GM12878 (cell line): Measurements from ENCODE around the gene FGR.
"Not testable (repeated sequence)": the region's sequence is repeated elsewhere in the genome, so short reads cannot be mapped to it uniquely, and the experiment has no call there.

Source experiments
- BCL11A ChIP-seq: IDR thresholded peaks from 2 replicates; pipeline ENCODE4 v1.6.1; 2011; ENCODE audit warnings: low read depth, low read length
- BCL3 ChIP-seq: IDR thresholded peaks from 2 replicates; pipeline ENCODE4 v1.6.1; 2011; ENCODE audit warnings: borderline replicate concordance, low read depth, mild to moderate bottlenecking, moderate library complexity, low read length; ENCODE audit not compliant: insufficient read depth, poor library complexity, severe bottlenecking
- CHD1 ChIP-seq: IDR thresholded peaks from 2 replicates; pipeline ENCODE4 v1.6.1; 2012; ENCODE audit warnings: low read depth, low read length, improper control_type of control experiment
- CTCF ChIP-seq, 3 experiments: IDR thresholded peaks in 2 of 3; conservative IDR thresholded peaks in 1 of 3; 2 replicates each; pipeline ENCODE4 v1.5.1; 2011; ENCODE audit warnings: low read depth in 3 of 3, low read length in 3 of 3, mild to moderate bottlenecking in 3 of 3, control low read depth in 2 of 3, moderate library complexity in 2 of 3, inconsistent platforms in 1 of 3, mixed read lengths in 1 of 3; ENCODE audit not compliant: control insufficient read depth in 2 of 3, insufficient read depth in 1 of 3; ENCODE audit errors: extremely low read depth in 1 of 3
- E4F1 ChIP-seq: fragments of 450-650 bp; IDR thresholded peaks from 2 replicates; pipeline ENCODE4 v1.6.1; 2018; ENCODE audit warnings: borderline replicate concordance, mild to moderate bottlenecking; ENCODE audit not compliant: partially characterized antibody
- MAX ChIP-seq: IDR thresholded peaks from 2 replicates; pipeline ENCODE4 v1.6.1; 2012; ENCODE audit warnings: low read depth, low read length, improper control_type of control experiment
- MLLT1 ChIP-seq: fragments of 450-650 bp; IDR thresholded peaks from 2 replicates; pipeline ENCODE4 v1.6.1; 2016; ENCODE audit warnings: mild to moderate bottlenecking
- NRF1 ChIP-seq: conservative IDR thresholded peaks from 2 replicates; pipeline ENCODE4 v1.6.1; 2011; ENCODE audit warnings: mild to moderate bottlenecking, low read depth, low read length, improper control_type of control experiment
- PBX3 ChIP-seq: IDR thresholded peaks from 2 replicates; pipeline ENCODE4 v1.6.1; 2011; ENCODE audit warnings: mild to moderate bottlenecking, low read depth, low read length, moderate library complexity; ENCODE audit not compliant: insufficient replicate concordance

- not testable (repeated sequence) for TF ChIP-seq CHD1; CTCF (IDR thresholded peaks at IDR 0.05 in 2 of 3, conservative IDR thresholded peaks at IDR 0.05 in 1 of 3; ENCODE audit: control insufficient read depth in 2 of 3, extremely low read depth in 1 of 3, insufficient read depth in 1 of 3, low read depth in 3 of 3, low read length in 3 of 3); BCL3; NRF1; MLLT1; BCL11A; MAX; E4F1; PBX3
These were observed 5.5 kb upstream of the FGR start for GRCh38 chr1:27640514-27640913.
